Measurements from ENCODE around the gene SRM. TPM values are rescaled to one million over a fixed set of nuclear protein-coding genes. Genes with fewer than 3 reads are reported as not detected.

SRM gene
- total RNA-seq, result 21.2 and 27.2 TPM in 2 replicates

DNA sequence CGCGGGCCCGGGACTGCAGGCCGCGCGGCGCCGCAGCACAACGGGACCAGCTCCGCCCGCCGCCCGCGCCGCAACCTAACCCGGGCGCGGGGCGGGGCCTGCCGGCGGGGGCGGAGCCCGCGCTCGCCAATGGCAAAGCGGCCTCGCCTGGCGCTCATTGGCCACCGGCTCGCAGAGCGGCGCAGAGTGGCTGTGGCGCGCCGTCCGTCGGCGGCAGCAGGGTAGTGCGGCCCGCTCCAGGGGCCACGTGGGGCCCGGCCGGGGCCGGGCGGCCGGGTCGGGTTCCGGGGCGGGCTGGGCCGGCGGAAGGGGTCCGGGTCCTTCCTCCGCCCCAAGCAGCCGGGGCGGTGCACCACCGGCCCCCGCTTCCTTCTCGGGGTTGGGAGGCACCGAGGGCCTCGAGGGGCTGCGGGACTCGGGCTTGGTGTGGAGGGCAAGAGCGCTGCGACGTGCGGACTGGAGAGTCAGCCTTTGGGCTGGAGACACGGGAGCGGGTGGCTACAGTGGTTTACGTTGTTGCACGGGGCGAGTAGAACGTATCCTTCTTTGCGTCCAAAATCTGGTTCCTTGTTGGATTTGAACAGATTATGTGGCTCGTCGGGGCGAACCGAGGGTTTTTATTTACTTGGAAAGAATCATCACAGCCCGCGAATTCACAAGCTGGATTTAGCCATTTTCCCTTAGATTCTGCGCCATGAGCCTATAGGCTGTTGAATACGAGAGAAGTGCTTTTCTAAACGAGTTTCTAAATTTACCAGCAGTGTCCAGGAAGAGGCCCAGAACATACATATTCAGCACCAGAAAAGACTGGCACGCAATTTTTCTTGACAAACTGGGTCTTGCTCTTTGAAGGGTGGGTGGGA lies at the start of gene SRM:
TSS of gene SRM (minus strand) at position 51 of the 863 bp plus-strand sequence. CDS start 75 bp downstream, outside the sequence.

DNA sequence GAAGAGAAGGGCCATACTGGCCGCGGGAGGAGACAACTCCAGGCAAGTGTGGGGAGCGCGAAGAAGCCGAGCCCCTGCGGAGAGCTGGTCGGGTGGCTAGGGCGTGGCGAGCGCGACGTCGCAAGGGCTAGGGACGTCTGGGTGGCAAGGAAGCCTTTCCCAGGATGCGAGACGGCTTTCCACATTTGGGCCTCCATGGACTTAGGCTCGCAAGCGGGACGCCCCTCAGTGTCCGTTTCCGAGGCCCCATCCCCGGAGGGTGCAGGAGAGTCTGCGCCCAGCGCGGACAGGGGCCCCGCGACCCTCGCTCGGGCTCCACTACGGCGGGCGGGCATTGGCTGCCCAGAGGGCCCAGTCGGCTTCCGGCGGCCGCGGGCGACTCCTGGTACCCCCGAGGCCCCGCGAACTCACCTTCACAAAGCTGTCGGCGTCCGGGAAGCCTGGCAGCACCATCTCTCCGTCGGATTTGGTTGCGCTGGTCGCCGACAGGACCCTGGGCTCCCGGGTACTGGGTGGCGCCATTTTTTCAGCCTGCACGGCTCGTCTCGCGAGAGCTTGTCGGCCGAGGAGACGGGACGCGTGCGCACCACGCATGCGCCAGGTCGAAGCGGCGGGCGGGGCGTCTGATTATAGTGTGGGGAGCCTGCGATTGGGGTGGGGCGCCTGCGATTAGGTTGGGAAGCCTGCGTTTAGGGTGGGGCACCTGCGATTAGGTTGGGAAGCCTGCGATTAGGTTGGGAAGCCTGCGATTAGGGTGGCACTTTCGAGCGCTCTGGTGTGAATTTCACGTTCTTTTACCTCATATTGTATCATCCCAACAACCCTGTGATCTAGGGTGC lies 39.7 kb upstream of the SRM start, which contains the start of gene EXOSC10:
TSS of gene EXOSC10 (minus strand) at position 560 of the 839 bp plus-strand sequence. CDS start at position 522, 38 bp downstream.

DNA sequence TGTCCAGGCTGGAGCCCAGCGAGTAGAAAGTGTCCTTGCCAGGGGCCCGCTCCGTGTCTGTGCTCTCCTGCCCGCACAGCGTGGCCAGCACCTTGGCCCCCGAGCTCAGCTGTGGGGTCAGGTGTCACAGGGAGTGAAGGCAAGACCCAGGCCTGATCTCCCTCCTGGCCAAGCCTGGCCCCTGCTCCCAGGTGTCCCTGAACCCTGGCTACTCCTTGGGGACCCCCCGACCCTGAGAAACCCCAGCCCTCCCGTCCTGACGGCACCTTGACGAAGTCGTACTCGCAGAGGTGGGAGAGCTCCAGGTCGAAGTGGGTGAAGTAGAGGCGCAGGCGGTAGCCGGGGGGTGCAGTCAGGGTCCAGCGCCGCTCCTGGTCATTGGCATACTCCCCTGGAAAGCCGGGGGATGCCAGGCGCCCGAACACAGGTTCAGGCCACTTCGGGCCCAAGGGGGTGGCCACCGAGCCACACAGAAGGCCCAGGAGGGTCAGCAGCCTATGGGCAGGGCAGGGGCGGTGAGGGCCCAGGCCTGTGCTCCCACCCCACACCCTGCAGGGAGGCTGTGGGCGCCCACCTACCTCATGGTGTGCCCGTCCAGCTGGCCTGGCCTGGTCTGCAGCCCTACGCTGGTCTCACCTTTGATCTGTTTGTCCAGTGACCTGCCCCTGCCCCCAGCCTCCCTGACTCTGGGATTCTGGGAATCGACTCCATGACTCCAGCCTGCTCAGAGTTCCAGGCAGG lies 13.0 kb downstream of the SRM start, which contains the start of gene MASP2:
TSS of gene MASP2 (minus strand) at position 615 of the 741 bp plus-strand sequence. CDS start at position 583, 32 bp downstream.

DNA sequence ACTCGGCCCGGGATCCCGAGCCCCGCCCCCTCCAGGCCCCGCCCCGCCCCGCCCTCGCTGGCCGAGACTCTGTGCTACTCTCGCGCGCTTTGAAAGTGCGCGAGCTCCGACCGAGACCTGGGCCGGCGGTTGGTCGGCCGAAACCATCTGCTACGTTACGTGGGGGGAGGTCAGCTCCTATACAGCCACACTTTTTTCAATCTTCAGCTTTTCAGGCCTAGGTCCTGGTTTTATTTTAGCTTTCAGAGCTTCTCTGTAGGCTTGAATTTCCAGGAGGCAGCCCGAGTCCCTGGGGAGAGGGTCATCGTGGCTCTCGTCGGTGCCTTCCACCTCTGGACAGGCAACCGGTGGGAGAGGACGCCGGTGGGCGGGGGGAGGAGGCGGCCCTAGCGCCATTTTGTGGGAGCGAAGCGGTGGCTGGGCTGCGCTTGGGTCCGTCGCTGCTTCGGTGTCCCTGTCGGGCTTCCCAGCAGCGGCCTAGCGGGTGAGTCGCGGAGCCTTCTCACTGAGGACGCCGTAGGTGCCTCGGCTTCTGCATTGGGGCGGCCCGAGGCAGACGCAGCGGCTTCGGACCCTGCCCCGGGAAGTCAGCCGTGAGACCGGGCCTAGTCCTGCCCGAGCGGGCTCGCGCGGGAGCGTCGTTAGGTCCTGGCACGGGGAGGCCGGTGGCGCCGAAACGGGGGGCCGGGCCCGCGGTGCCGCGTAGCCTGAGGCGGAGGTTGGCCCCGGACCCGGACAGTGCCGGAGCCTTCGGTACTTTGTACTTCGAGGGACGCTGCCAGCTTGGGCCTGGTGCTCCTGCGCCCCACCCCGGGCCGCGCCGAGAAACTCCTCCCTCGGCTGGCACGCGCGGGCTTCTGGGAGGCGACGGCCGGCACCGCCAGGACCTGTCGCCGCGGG lies 47.3 kb downstream of the SRM start, which contains the start of gene TARDBP:
TSS of gene TARDBP (plus strand) at position 395 of the 900 bp plus-strand sequence. CDS start 1,074 bp downstream, outside the sequence.

Other genes starting within 250 kb of the SRM start
- gene TARDBP, start 47.4 kb downstream of the SRM start, total RNA-seq, result 59.3 and 71.3 TPM in 2 replicates
- 0.11 TPM in 1 of 2 replicates, not detected in the other for gene MASP2, start 12.8 kb downstream of the SRM start, total RNA-seq
- gene EXOSC10, start 39.9 kb upstream of the SRM start, total RNA-seq, result 54.0 and 58.9 TPM in 2 replicates
- 2.9 and 6.8 TPM in 2 replicates for gene ANGPTL7, start 129.3 kb upstream of the SRM start, total RNA-seq
- 32.9 and 34.3 TPM in 2 replicates for gene MTOR, start 202.5 kb upstream of the SRM start, total RNA-seq
- 7.7 and 9.1 TPM in 2 replicates for gene UBIAD1, start 213.2 kb upstream of the SRM start, total RNA-seq